ENCODE measurements around the gene DBP. TPM values are rescaled to one million over a fixed set of nuclear protein-coding genes. Genes with fewer than 3 reads are reported as not detected.

Gene DBP
- total RNA-seq, 4 donors from 2014 or later = 18.9 to 32.8 (median 25.1) TPM

DNA sequence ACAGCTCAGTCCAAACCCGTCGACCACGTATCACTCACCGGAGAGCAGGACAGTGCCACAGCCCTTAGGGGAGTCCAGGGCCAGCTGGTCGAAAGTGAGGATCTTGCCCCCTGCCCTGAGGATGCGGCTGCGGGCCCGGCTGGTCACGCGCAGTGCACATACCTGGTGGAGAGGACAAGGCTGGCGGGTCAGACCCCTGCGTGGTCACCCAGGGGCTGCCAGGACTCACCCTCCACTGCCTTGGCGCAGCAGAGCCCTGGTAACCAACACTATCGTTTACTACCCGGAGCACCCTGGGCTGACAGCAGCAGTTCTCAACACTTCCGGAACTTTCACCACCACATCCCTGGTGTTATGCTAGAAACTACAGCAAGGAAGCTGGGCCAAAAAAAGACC is 21.1 kb downstream of the DBP start:
- H3K4me1 ChIP-seq = peaks cover 15 to 27% of the 10 kb centered on the region in 2 donors
- H3K4me3 ChIP-seq (replicated peaks in 1 of 3) = no peak overlapping the region
- H3K27ac ChIP-seq = no peak overlapping the region
- no peaks in the 10 kb centered on the region for H3K9me3 ChIP-seq
- intact Hi-C loops (cut with DNase I) = no loop called here
- H3K36me3 ChIP-seq = peaks cover 25 to 26% of the 10 kb centered on the region in 2 donors
- no peak for TF ChIP-seq POLR2A (IDR thresholded peaks at IDR 0.05)
- no peak for TF ChIP-seq CTCF (IDR thresholded peaks at IDR 0.05)
- no peaks in the 10 kb centered on the region for H3K27me3 ChIP-seq
- 82 to 90% methylated on average over 7 to 10 of the region's 16 CpGs for WGBS, 2 donors
- DNase-seq = no peak

GRCh38 chr19:48615231-48616040 is 21.7 kb downstream of the DBP start:
- DNase-seq = no peak
- Histone ChIP-seq H3K27ac (no peak overlapping the region), H3K9me3 (no peaks in the 10 kb centered on the region), H3K4me3 (replicated peaks in 1 of 3) (no peak overlapping the region), H3K4me1 (peaks cover 15 to 27% of the 10 kb centered on the region in 2 donors), H3K36me3 (peaks cover 25 to 26% of the 10 kb centered on the region in 2 donors), H3K27me3 (no peaks in the 10 kb centered on the region)
- 74 to 81% methylated on average over 18 to 19 of the region's 19 CpGs for WGBS, 2 donors
- intact Hi-C loops (cut with DNase I) = no loop called here
- no peak for TF ChIP-seq POLR2A (IDR thresholded peaks at IDR 0.05)
- no peak for TF ChIP-seq CTCF (IDR thresholded peaks at IDR 0.05)

- no peak for DNase-seq
- H3K27me3 ChIP-seq = no peaks in the 10 kb centered on the region
- H3K27ac ChIP-seq = no peak within 1 kb of the TSS
- H3K4me3 ChIP-seq (replicated peaks in 1 of 3) = no peak within 1 kb of the TSS
- no peak for TF ChIP-seq CTCF (IDR thresholded peaks at IDR 0.05)
- TF ChIP-seq POLR2A (IDR thresholded peaks at IDR 0.05) = no peak
- peaks cover 25 to 26% of the 10 kb centered on the region in 2 donors for H3K36me3 ChIP-seq
- 66 to 72% methylated on average over 21 to 24 of the region's 31 CpGs for WGBS, 2 donors
- H3K9me3 ChIP-seq = no peaks in the 10 kb centered on the region
- H3K4me1 ChIP-seq = peaks cover 10 to 20% of the 10 kb centered on the region in 2 donors
- intact Hi-C loops (cut with DNase I) = no loop called here
These were observed 22.5 kb downstream of the DBP start, which contains the start of gene FAM83E for GRCh38 chr19:48614436-48615230. FAM83E (minus strand) TSS chr19:48615076; CDS start chr19:48613372, 1,704 bp downstream.

- Histone ChIP-seq H3K4me3 (replicated peaks in 1 of 3) (no peak overlapping the region), H3K9me3 (no peaks in the 10 kb centered on the region), H3K27me3 (no peaks in the 10 kb centered on the region), H3K27ac (no peak overlapping the region), H3K4me1 (peaks cover 9 to 20% of the 10 kb centered on the region in 2 donors), H3K36me3 (peaks cover 25 to 26% of the 10 kb centered on the region in 2 donors)
- TF ChIP-seq POLR2A (IDR thresholded peaks at IDR 0.05) (no peak), CTCF (IDR thresholded peaks at IDR 0.05) (no peak)
- 67 to 79% methylated on average over 13 of the region's 13 CpGs for WGBS, 2 donors
- DNase-seq = no peak
- intact Hi-C loops (cut with DNase I) = no loop called here
These were observed 23.2 kb downstream of the DBP start for GRCh38 chr19:48613852-48614435.
